DMS 273 (cell line): ENCODE data around the gene C14orf93.
"Not testable (repeated sequence)": the region's sequence is repeated elsewhere in the genome, so short reads cannot be mapped to it uniquely, and the experiment has no call there.

ENCODE experiments used
- DNase-seq: peaks from one replicate; lab custom pipeline; 2025; ENCODE audit not compliant: unreplicated experiment; lab: John Stamatoyannopoulos, UW

The C14orf93 gene

DNA sequence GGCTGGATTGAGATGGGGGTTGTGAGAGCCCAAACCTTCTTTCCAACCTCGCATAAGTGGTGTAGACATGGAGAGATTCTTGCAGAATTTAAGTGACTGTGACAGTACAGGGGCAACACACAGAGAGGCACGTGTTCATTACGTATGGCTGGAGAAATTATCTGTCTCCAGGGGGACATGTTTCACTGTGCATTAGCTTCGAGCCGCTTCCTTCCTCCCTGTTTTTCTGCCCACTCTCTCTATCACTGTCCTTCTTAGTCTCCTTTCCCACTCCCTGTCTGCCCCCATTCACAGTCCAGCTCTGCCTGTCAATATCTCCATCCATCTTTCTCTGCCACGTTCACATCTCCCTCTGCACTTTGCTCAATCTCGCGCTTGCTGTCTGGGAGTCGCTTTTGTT is 11.5 kb upstream of the C14orf93 start:
- no peak for DNase-seq

DNA sequence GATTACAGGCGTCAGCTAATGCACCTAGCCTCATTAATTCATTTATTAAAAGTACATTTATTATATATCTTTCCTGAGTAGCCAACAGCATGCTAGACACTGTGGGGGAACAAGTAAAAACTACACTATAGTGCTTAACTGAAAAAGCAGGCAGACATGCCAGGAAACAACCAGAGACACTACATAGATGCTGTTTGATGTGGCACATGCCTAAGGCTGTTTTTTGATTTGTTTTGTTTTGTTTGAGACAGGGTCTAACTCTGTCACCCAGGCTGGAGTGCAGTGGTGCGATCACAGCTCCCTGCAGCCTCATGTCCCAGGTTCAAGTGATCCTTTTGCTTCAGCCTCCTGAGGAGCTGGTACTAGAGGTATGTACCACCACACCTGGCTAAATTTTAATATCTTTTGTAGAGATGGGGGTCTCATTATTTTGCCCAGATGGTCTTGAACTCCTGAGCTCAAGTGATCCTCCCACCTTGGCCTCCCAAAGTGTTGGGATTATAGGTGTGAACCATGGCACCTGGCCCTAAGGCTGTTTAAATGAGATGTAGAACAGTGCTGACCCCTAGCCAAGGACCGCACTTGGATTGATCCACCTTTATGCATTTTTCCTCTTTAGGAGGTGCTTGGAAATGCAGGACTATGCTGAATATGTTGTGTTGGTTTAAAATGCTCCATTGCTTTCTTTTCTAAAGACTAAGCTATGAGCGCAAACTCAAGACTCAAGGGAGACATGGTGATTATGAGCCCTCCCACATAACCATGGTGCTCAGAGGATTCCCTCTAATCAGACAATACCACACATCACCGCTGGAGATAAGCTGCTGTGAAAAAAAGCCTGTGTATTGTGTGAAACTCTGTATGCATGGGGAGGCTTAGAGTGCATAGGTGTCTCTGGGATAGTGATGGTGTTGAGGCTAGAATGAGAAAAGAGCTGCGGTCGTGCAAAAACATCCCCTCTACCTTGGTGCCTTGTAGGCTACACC is 10.5 kb upstream of the C14orf93 start:
- DNase-seq, result no peak

DNA sequence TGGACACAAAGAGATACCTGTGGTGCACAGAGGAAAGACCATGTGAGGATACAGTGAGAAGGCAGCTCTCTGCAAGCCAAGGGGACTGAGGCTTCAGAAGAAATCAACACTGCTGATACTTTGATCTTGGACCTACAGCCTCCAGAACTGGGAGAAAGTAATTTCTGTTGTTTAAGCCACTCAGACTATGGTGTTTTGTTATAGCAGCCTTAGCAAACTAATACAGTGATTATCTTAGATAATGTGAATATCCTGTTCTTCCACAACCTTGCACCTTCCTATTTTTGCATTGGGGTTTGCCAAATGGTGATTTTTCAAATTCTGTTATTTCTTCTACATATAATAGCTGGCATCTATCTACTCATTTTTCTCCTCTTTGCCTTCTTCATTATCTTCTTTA is 8.2 kb upstream of the C14orf93 start:
- no peak for DNase-seq

DNA sequence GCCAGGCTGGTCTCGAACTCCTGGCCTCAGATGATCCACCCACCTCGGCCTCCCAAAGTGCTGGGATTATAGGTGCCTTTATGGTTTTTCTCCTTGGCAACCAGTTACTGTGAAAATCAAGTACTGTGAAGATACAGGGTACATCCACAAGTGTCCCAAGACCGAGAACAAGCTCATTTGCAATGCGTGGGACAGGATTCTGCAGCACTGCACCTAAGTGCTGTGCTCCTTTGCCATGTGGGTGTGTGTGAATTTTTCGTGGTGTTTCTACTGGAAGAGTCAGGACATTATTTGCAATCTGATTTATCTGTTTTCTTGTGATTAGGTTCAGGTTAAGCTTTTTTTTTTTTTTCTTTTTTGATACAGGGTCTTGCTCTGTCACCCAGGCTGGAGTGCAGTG is 7.1 kb upstream of the C14orf93 start:
- DNase-seq, result no peak

DNA sequence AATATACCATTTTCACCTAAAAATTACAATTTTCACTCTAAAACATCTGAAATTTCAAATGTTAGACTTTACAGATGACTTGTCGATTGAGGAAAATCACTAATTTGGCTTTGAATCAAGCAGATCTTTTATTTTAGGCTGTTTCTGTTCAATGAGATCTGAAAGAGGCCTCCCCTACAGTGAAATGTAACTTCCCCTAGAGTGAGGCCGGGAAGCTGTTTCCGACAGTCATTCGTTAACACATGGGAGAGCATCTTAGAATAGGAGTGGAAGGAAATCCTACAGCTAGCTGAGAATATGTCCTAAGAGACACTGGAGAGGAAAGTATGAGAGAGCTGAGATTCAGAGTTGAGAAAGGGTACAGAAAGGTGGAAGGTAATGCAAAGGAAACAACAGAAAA is 5.7 kb upstream of the C14orf93 start:
- DNase-seq, result no peak

DNA sequence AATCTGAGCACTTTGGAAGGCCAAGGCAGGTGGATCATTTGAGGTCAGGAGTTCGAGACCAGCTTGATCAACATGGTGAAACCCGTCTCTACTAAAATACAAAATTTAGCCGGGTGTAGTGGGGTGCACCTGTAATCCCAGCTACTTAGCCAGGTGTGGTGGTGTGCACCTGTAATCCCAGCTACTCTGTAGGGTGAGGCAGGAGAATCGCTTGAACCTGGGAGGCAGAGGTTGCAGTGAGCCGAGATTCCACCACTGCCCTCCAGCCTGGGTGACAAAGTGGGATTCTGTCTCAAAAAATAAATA is 3.8 kb upstream of the C14orf93 start:
- DNase-seq, result not testable (repeated sequence)

DNA sequence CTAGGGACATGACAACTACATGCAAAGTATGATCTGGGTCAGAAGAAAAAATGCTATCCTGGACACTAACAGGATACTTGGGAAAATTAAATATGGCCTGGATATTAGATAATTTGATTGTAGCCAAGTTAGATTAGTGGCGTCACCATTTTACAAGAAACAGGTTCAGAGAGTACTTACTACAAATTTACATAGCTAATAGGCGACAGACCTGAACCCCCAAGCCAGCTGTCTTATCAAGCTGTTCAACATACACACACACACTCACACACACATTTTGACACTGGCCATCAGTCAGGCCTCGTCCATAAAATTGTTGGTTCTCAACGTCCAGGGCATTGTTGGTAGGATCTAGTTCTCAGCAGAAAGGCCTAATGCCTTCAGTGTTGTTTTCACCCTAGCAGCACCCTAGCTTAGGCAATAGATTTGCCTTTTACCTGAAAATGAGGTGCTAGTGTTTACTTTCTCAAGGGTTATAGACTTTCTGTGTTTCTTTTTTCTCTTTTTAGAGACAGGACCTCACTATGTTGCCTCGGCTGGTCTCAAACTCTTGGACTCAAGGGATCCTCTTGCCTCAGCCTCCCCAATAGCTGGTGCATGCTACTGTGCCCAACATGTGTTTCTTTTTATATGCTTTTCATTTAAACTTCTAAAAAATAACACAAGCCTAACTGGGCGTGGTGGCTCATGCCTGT is 3.3 kb upstream of the C14orf93 start:
- DNase-seq, result peak; percentile 86

DNA sequence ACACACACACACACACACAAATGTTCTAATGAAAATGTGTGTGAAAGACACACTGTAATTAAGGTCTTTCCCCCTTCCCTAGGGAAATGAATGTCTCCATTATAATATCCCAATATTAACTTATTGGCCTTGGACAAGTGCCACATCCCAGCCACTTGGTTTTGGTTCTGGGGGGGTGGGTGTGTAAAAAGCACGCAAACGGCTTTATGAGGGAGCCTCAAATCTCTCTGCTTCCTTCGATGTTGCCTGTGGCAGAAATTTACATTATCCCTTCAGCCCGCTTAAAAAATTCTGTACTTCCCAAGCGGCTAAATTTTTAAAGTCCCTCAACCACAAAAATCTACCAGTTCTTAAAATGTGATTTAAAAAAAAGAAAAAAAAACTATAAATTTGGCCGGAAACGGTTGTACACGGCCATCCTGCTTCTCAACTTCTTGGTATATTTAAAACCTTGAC is 432 bp downstream of the C14orf93 start:
- DNase-seq, result peak; percentile 55

DNA sequence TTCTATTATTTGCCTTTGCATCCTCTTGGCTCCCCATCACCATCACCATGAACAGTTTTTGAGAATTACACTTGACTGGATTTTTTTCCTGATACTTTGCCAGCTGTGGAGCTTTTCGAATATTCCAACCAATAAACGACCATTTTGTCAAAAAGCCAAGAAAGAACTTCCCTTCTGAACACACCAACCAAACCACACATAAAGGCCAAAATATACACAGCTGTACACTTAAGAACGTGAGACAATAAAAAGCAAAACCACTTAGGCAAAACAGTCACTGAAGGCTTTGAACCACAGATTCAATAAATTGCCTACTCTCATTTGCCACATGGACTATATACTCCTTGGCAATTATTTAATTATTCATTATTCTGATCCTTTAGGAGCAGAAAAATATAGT is 1.1 kb downstream of the C14orf93 start:
- DNase-seq, result peak; percentile 50

DNA sequence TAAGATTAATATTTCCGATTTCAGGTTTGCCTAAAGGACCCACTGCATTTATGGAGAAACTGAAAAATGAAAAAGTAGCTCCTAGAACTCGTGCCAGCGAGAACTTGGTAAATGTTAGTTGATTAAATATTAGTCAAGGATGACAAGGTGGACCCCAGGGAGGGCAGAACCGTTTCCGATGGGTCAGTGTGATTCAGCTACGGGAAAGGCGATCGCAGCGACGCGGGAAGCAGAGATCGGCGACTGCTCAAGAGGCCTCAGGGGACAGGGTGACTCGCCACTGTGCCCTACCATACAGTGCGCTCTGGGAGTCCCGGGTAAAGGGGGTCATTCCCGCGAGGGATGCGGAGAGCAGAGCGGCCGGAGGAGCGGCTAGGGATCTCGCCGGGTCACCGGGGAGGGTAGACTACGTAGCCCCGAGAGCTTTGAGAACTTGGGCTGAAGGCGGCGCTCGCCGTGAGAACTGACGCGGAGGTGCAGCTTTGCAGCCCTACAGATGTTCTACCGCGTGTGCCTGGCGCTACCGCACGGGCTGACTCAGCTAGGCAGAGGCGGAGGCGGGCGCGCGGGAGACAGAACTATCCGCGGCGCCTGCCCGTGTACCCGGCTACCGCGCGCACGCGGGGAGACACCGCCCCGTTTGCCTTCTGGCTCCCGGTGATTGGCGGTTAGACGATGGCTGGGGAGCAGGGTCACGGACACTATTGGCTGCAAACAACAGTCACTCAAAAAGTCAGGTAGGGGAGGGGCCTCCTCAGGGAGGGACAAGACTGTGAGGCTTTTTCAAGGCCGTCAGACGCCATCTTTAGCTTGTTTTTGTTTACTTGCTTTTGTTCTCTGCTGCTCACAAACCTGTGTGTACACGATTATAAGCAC is 3.2 kb downstream of the C14orf93 start:
- DNase-seq, result peak; percentile 99

DNA sequence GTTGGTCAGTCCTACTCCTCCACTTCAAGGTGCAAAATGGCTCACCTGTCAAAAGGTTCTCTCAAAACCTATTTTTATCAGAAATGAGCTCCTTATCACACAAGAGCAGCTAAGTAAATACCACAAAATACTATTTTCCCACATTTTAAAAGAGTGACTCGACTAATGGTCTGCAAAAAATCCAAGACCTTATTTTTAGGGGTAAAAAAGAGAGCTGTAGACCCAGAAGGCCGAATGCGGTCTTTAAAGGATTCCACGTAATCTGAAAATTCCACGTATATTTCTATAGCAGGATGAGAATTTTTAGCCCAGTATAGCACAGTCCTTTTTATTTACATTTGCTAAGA is 3.8 kb downstream of the C14orf93 start:
- no peak for DNase-seq

DNA sequence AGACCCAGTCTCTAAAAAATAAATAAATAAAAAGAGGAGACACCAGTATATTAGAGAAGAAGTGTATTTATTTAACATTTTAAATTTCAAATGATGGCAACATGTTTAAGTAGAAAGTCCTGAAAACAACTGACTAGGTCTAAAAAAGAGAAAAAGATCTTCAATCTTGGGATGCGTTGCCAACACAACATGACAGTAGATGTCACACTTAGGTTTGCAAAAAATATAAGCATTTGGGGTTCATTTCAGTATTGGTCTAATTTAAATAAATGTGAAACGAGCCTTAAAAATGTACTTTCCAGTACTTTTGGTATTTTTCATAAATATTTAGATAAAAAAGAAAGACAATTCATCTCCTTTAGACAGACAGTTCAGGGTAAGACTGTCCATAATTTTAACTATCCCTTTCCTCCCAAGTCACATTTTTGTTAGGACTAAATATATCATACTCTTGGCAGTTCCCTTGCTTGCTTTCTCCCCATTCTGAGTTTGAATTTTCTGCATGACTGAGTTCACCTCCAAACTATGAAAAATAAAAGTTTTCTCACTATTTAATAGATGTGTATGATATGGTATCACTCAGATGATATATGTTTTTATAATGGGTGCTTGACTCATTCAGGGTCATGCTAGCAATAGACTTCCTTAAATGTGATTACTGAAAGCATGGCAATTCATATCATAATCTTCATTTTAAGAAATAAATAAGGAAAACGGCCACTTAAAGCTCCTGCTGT is 4.3 kb downstream of the C14orf93 start:
- no peak for DNase-seq

DNA sequence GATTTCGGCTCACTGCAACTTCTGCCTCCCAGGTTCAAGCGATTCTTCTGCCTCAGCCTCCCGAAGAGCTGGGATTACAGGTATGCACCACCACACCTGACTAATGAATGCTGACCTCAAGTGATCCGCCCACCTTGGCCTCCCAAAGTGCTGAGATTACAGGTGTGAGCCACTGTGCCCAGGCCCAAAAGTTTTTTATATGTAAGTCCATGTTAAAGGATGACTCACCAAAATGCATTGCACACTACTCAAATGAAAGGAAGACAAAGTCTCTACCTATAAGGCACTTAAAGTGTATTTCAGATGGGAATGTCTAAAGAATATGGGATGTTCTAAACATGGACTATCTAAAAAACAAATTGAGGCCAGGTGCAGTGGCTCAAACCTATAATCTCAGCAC is 5.7 kb downstream of the C14orf93 start:
- not testable (repeated sequence) for DNase-seq

DNA sequence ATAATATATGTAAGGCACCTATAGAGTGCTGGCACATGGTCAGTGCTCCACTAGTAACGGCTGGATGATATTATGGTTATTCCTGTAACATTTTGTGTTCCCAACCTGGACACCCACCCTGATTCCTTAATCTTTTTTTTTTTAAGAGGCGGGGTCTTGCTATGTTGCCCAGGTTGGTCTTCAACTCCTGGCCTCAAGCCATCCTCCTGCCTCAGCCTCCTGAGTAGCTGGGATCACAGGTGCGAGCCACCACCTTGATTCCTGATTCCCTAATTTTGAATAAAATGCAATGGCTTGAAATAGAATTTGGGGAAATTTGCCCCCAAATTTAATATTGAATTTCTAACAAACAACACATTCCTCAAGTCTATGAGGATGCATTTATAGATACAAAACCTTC is 7.4 kb downstream of the C14orf93 start:
- no peak for DNase-seq

DNA sequence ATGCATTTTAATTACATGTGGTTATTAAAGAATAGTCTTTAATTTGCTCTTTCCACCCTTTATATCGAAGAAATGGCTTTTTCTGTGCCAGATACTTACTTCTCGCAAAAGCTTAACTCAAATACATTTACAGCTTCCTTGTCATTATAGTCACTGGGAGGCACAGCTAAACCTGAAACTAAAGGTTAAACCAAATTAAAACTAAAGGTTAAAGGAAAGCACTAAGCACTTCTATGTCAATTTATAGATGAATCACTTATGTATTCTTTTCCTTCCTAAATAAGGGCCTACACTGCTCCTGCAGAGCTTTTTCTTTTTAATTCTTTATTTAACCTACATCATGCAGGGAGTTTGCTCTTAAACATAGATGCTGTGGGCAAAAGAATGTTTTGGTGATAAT is 9.1 kb downstream of the C14orf93 start:
- no peak for DNase-seq

DNA sequence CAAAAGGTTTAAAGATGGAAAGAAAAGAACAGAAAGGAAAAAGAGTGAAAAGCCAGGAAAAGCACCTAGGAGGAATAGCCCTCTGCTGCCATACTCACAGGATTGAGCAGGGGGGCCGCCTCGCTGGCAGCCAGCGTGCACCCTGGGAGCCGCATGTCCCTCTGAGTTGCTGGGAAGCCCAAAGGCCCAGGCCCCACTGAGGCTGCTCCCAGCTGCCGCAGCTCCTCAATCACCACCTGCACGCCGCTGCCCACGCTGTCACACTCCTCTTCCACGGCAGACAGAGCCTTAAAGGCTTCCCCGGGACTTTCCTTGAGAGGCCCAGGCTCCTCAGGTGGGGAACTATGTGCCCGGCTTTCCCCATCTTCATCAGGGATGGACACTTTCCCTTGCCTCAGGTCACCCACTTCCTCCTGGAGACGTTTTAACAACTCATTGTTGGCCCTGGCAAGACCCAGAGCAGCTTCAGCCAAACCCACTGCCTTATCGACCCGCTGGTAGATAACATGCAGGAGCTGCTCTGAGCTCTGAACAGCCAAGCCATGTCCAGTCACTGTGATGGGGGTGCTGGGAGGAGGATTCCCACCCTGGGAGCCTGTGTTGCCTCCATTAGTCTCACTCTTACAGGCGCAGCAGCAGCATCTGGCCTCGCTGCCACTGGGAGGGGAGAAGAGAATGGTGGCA is 11.5 kb downstream of the C14orf93 start:
- DNase-seq, result peak; percentile 59

DNA sequence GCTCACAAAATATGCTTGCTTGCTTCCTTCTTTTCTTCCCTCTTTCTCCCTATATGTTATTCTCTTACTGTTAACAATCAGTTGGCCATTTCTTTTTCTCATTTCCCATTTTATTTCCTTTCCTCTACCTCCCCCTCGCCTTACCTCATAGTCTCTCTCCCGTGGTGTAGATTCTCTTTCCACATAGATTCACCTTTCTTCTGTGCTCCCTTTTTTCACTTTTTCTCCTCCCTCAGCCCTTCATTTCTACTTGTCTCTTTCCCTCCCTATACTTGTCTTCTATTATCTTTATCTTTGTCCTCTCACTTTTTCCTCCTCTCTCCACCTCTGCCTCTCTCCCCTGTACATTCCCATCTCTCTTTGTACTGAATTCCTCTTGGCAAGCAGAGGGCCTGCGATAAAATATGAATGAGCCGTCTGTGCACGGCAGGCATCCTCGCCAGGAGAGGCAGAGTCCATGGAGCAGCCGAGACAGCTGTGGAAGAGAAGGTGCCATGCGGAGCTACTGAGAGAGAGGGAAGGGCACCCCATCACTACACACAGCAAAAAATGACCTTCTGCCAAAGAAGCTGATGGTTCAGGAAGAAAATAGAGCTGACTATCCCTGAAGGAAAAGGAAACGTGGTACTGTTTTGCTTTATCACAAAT is 12.1 kb downstream of the C14orf93 start:
- DNase-seq, result peak; percentile 87

DNA sequence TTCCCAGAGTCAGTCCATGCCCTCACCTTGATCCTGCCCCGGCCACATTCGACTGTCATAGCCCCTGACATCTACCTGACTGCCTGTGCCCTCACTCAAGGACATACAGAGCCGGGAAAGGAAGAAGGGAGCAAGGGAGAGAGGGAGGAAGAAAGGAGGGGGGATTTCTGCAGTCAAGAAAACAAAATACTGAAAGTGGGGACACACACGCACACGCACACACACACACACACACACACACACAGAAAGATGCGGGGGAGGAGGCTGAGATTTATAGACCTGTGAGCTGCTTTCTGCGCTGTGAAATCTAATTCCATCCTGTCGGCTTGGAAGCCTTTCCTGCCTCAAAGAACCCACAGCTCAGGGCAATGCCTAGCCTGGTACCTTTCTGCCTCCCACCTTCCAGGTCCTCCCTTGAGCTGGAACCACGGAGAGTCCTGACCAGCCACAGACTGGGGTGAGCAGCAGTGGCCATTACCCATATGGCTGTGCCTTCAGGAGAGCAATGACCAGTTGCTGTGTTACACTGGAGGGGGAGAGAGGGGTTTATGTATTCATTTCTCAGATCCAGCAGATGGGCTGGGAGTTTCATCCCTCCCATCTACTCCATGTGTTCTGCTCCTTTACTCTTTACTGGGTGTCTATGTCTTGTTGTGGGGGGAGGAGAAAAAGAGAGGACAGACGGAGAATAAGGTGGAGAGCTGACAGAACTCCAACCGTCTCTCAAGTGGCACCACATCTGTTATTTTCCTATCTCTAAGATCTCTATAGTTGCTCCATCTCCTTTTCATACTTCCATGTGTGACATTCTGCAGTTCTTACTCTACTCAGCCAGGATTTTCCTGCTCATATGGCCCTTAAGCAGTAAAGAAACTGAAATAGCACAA is 12.9 kb downstream of the C14orf93 start:
- DNase-seq, result peak; percentile 96
